Measurements from ENCODE around the gene TBCD.
"Not testable (repeated sequence)": the region's sequence is repeated elsewhere in the genome, so short reads cannot be mapped to it uniquely, and the experiment has no call there.

TBCD gene

GRCh38 chr17:82950525-82951102 is 198.7 kb downstream of the TBCD start:
- no peak for DNase-seq

GRCh38 chr17:82952019-82952418 is 200.2 kb downstream of the TBCD start:
- no peak for DNase-seq

- DNase-seq: not testable (repeated sequence)
These were observed 203.2 kb downstream of the TBCD start for GRCh38 chr17:82955106-82955505.

DNA sequence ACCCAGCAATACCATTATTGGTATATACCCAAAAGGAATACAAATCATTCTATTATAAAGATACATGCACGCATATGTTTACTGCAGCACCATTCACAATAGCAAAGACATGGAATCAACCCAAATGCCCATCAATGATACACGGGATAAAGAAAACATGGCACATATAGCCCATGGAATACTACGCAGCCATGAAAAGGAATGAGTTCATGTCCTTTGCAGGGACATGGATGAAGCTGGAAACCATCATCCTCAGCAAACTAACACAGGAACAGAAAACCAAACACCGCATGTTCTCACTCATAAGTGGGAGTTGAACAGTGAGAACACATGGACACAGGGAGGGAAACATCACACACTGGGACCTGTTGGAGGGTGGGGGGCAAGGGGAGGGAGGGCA is 203.8 kb downstream of the TBCD start:
- not testable (repeated sequence) for DNase-seq

GRCh38 chr17:82956146-82956725 is 204.4 kb downstream of the TBCD start:
- DNase-seq: no peak

- no peak for DNase-seq
These were observed 205.0 kb downstream of the TBCD start for GRCh38 chr17:82956726-82957468.

DNA sequence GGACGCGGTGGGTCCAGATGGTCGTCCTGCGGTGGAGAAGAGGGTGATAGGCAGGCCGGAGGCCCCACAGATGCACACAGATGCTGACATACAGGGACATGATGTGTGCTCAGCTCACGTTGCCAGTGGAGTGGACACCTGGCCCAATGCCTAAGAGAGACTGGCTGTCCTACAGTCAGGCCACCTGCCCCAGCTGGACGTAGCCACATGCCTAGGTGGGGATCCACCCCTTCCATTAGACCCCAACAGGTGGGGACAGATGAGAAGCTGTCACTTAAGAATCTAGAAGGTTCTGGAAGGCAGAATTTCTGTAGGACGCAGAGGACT is 205.6 kb downstream of the TBCD start:
- no peak for DNase-seq

- no peak for DNase-seq
These were observed 206.2 kb downstream of the TBCD start for GRCh38 chr17:82957961-82958561.

GRCh38 chr17:82959242-82959930 is 207.5 kb downstream of the TBCD start:
- DNase-seq: no peak

GRCh38 chr17:82959990-82960418 is 208.1 kb downstream of the TBCD start:
- no peak for DNase-seq

DNA sequence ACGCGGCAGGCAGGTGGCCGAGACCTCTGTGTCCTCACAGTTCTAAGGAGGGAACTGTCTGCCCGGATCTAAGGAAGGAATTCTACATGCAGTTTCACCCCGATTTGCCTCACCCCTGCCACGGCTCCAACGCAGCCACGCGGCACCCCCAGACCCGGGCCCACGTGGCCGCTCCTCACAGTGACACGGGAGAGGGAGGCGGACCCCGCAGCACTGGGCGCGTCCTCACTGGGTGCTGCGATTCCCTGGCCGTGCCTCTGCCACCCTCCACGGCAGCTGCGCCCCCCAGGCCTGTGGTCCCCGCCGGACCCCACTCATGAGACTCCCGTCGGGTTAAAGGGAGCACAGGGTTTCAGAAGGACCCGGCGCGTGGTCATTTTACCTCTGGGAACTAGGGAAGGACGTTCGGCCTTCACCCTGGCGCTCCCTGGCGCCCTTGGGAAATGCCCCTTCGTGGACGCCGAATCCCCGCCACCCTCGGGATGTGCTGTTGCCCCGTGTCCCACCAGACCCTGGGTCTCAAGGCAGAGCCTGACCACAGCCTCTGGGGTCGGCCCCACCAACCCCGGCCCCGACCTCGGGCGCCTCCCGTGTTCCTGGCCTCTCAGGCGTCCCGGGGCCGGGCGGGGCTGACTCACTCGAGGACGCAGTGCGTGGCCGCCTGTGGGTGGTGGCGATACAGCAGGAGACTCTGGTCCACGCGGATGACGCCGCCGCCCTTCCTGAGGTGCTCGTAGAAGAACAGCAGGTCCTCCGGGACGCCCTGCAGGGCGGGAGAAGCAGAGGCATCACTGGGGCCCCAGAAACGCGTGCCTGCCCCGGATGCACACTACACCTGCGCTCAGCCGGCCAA is 208.8 kb downstream of the TBCD start:
- no peak for DNase-seq

DNA sequence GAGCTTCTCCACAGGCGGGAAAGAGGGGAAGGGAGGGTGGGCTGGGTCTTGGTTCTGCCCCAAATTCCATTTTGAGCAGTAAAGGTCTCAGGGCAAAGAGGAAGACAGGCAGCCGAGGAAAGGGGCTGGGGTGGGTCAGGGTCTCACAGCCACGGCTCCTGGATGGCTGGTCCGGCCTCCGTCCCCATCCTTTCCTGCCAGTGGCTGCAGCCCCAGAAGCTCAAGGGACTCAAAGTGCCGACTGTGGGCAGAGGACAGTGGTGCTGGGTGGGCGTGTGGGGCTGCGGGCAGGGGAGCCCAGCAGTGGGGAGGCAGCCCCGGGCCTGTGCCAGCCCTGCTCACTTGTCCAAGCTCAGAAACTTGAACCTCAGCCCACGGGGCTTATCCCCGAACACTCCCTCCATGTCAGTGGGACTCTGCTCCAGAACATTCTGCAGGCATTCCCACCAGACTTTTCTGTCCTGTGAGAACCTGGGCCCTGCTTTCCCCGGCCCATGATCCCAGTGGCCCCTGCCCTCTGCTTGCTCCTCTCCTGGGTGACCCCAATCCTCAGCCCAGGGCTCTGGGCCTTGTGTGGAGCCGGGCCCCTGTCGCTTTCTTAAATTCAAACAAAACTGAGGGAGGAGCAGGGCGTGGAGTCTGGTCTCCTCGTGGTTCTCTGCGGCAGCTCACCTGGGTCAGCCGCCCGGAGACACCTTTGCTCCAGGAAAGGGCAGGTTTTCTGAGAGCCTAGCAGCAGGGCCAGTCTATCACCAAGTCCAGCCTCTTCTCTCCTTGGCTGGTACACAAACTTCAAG is 209.7 kb downstream of the TBCD start:
- no peak for DNase-seq

DNA sequence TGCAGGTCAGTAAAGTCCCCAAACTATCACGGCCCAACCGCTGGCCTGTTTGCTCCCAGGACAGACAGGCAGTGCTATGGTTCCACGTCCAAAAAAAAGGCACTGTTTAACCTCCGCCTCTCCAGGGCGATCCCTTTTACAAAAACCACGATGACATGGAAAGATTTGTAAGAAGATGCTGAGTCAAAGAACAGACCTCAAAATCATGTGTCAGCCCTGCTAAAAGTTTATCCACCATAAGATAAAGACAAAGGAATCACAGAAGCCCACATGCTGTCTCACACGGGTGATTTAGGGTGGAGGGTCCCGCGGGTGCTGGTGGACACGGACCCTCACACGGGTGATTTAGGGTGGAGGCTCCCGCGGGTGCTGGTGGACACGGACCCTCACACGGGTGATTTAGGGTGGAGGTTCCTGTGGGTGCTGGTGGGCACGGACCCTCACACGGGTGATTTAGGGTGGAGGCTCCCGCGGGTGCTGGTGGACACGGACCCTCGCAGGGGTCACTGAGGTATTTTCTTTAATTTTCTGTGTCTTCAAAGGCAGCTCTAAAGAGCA is 210.4 kb downstream of the TBCD start:
- no peak for DNase-seq

DNA sequence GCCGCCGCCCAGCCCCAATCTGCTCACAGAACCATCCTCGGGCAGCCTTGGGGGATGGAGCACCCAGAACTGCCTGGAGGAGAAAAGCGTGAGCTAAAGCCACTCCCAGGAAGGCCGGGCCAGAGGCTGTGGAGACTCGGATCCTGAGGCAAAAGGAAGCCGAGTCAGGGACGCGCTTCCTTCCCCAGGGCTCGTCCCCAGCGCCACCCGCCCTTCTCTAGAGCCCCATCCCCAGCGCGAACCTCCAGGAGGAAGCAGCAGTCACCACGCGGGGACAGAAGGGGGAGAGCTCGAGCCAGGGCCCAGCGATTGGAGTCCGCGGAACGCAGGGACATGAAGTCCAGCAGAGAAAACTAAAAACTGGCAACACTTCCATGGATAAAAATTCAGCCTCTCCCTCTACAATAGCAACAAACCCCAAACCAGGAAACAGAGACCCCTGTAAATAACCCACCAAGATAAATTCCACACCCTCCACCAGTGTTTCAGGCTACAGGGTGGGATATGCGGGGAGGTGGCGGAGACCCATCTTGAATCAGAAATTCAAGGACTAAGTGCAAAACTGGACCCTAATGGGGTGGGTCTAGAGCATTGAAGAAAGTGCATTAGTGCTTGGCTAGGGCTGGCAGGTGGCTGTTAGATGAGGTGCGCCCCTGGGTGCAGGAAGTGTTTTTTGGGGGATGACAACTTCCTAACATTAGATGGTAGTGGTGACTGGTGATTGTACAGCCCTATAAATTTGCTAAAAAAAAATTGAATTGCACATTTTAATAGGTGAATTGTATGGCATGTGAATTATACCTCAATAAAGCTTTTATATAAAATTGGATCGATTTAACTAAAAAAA is 211.5 kb downstream of the TBCD start:
- DNase-seq: peak in 37 of 51 donors; percentile 3 to 60 (median 31)

DNA sequence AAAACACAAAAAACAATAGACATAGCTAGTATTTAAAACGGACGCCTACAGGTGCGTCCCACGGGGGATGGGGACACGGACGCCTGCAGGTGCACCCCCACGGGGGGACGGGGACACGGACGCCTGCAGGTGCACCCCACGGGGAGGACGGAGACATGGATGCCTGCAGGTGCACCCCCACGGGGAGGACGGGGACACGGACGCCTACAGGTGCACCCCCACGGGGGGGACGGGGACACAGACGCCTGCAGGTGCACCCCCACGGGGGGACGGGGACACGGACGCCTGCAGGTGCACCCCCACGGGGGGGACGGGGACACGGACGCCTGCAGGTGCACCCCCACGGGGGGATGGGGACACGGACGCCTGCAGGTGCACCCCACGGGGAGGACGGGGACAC is 212.6 kb downstream of the TBCD start:
- not testable (repeated sequence) for DNase-seq

DNA sequence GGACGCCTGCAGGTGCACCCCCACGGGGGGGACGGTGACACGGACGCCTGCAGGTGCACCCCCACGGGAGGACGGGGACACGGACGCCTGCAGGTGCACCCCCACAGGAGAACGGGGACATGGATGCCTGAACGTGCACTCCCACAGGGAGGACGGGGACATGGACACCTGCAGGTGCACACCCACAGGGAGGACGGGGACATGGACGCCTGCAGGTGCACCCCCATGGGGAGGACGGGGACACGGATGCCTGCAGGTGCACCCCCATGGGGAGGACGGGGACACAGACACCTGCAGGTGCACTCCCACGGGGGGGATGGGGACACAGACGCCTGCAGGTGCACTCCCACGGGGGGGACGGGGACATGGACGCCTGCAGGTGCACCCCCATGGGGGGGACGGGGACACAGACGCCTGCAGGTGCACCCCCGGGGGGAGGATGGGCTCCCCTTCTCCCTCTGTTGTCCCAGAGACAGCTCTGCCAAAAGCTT is 213.0 kb downstream of the TBCD start:
- no peak for DNase-seq

- DNase-seq: no peak
These were observed 213.5 kb downstream of the TBCD start for GRCh38 chr17:82965371-82965770.

GRCh38 chr17:82966415-82966814 is 214.6 kb downstream of the TBCD start:
- DNase-seq: no peak
